Right renal pelvis (tissue), 4 donors: ENCODE data around the gene VLDLR. TPM values are rescaled to one million over a fixed set of nuclear protein-coding genes. Genes with fewer than 3 reads are reported as not detected.
A peak's percentile ranks its signal among the peaks of the same experiment; 100 is the strongest.

Experiments
- DNase-seq, 4 donors: peaks; one replicate each; pipeline ENCODE4 v3.0.0-alpha.2; 2013; ENCODE audit warnings: low read depth in 4 of 4, low spot score in 3 of 4, missing footprints in 1 of 4
- polyA plus RNA-seq, 4 donors: library from polyadenylated mRNA; unstranded; fragments of 120-200 nt; gene quantifications; one replicate each; pipeline ENCODE4 v1.2.1, GENCODE V29; 2013; ENCODE audit not compliant: insufficient read length in 4 of 4

The VLDLR gene
- 10 to 100 TPM; 27.9 to 41.3 (median 34.2) TPM for polyA plus RNA-seq

DNA sequence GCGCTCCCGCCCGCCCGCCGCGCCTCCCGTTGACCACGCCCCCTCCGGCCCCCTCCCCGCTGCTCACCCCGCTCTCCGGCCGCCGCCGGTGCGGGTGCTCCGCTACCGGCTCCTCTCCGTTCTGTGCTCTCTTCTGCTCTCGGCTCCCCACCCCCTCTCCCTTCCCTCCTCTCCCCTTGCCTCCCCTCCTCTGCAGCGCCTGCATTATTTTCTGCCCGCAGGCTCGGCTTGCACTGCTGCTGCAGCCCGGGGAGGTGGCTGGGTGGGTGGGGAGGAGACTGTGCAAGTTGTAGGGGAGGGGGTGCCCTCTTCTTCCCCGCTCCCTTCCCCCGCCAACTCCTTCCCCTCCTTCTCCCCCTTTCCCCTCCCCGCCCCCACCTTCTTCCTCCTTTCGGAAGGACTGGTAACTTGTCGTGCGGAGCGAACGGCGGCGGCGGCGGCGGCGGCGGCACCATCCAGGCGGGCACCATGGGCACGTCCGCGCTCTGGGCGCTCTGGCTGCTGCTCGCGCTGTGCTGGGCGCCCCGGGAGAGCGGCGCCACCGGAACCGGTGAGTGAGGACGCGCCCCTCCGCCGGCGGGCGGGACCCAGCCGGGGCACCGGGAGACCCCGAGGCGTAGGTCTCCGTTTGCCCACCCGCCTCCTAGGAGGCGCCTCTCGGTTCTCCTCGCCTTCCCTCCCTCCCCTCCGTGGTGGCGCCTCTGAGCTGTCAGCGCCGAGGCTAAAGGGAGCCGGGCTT is at the start of gene VLDLR:
Gene VLDLR, plus strand, starts transcription at position 66 of the 739 bp plus-strand sequence. Its CDS starts 403 bp downstream, at position 469.
- DNase-seq, result peak; percentile 33 to 60 (median 46)

DNA sequence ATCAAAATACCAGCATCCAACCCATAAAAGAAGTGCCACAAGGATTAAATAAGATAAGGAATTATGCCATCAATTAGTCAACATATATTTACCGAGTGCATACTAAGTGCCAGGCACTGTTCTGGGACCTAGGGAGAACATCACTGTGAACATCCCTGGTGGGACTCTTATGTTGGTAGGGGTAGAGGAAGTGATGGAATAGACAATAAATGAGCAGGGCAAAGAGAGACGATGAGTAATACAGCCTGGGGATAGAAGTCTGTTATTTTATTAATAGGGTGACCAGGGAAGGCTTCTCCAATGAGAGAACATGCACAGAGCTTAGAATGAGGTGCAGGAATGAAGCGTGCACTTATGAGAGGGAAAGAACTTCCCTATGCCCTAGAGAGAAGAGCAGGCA is 47.4 kb upstream of the VLDLR start:
- no peak for DNase-seq

DNA sequence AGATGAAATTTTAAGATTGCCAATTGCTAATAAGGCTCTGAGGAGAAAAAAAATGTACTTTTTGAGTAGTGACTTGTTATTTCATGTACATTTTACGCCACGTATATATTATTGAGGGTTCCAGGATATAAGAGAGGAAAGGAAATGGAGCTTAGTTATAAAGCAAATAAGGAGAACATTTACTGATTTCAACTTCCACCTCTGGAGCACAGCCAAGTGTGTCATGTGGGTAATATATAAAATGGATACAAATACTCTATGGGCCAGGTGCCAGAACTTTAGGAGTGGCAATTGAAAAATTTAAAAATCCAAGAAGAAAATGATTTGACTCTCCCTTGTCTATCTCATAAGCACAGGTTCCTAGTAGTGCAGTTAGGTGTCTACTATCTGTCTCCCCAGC is 45.0 kb upstream of the VLDLR start:
- DNase-seq, result no peak

DNA sequence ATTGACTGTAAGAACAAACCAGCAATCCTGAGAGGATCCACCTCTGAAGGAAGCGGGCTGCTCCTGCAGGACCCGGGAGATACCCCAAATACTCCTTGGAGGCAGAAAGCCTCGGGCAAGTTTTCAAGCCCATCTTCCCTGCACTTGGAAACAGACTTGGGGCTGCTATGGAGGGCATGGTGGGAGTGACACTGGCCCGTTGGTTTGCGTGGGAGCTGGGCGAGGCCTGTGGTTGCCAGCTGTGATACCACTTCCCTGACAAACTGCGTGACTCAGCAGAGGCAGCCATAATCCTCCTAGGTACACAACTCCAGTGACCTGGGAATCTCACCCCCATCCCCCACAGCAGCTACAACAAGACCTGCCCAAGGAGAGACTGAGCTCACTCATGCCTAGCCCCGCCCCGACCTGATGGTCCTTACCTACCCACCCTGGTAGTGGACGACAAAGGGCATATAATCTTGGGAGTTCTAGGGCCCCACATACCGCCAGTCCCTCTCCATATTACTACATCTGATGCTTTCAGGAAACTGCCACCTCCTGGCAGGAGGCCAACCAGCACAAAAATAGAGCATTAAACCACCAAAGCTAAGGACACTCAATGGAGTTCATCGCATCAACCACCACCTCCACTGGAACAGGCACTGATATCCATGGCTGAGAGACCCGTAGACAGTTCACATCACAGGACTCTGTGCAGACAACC is 38.1 kb upstream of the VLDLR start:
- DNase-seq, result no peak

DNA sequence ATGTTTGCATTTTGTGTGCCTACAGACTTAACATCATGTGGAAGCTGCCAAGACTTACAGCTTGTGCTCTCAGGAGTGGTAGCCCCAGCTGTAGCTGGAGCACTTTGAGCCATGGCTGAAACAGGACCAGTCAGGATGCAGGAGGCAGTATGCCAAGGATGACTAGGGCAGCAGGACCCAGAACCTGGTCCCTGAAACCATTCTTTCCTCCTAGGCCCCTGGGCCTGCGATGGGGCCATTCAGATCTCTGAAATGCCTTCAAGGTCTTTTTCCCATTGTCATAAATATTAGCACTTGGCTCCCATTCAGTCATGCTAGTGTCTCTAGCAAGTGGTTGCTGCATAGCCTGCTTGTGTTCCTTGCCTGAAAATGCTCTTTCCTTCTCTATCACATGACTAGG is 29.6 kb upstream of the VLDLR start:
- DNase-seq, result no peak

DNA sequence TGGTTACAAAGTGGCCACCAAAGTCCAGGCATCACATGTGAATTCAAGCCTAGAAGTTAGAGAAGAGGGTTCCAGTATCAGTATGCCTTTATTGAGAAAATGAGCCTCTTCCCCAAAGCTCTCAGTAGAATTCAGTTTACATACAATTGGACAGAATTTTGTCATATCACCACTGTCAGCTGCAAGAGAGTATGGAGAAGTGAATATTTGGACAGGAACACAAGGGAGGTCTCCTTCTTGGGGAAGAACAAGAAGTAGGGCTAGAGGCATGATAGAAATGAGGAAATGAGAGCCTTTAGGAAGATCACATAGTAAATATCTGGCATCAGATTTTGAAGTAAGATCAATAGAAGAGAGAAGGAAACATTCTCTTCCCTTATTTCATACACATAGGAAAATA is 27.8 kb upstream of the VLDLR start:
- no peak for DNase-seq

DNA sequence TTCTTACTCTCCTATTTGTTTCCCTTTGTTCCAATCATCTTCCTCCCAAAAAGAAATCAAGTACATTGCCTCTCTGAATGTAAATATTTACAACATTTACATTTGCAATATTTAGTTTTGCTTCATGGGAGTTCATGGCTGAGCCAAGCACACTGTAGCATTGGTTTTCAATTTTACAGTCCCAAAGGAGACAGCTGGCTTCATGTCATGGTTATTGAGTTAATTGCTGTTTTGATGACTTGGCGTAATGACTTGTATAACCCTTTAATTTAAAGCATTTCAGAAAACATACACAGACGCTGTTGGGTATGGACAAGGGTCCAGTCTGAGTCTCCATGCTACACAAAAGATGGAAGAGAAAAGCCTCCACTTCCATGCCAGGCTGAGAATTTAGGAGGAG is 25.6 kb upstream of the VLDLR start:
- DNase-seq, result no peak

DNA sequence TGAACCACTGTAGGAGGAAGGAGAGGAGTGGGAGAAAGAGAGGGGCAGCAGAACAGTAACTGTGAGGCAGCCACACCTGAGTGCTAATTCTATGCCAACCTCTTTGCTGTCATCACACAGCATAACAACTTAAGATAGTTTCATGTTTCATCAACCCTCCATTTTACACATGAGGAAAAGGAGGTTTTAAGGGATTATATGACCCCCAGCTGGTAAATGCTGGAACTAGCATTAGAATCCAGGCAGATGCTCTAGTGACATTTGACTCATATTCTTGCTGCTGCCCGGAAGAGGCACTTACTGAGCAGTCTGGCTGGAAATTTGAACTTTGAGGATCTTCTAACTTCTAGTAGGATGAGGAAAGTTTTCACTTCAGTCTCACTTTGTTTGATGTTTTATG is 24.1 kb upstream of the VLDLR start:
- no peak for DNase-seq

DNA sequence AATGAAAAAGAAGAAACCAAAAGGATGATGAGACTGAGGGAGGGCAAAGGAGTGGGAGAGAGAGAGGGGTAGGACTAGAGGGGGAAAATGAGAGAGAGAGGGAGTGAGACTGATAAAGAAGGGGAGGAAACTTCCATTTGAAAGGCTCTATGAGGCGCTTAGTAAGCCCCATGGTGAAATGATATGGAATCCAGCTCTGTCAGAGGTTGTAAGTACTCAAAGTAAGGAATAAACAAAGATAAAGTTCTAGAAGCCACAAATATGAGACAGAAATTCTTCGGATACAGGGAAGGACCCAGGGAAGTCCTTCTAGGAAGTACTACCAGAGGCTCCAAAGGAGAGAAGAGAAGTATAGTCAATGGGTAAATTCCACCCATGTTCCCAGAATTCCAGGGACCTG is 21.7 kb upstream of the VLDLR start:
- no peak for DNase-seq

DNA sequence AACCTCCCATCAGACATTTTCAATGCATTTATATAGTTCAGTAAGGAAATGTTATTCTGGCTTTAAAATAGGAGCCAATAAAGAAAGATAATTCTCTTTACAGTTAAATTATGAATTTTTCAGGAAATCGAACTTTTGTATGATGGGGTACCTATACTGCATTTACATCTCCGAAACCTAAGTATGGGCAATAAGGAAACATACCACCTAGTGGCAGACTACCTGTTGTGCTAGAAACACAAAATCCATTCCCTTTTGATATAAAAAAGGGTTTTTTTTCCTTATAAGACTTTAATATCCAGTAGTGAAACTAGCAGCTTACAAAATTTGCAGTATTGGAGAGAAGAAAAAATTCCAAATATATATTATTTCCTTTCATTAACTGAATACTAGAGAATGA is 21.3 kb upstream of the VLDLR start:
- no peak for DNase-seq

DNA sequence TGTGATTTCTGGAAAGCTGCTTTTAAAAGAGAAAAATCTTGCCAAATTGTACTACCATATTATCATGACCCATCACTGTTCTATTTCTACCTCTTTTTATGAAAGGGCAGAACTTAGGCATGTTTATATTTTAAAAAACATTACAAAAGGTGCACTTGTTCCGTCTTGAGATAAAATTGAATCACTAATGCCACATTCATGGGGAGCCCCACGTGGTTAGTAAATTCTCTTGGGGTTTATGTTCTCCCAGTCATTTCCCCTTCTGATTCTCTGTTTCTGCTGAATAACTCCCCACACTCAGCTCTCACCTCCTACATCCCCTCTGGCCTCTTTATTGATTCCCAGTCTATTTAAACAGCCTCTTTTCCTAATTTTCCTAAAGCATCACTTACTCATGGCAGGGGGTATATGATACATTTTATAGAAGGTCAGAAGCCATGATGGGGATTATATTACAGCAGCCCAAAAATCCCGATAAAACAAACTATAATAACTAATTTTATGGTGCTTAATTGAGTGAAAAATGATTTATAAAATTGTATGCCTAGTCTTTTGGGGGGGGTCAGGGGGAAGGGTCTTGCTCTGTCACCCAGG is 19.7 kb upstream of the VLDLR start:
- no peak for DNase-seq

DNA sequence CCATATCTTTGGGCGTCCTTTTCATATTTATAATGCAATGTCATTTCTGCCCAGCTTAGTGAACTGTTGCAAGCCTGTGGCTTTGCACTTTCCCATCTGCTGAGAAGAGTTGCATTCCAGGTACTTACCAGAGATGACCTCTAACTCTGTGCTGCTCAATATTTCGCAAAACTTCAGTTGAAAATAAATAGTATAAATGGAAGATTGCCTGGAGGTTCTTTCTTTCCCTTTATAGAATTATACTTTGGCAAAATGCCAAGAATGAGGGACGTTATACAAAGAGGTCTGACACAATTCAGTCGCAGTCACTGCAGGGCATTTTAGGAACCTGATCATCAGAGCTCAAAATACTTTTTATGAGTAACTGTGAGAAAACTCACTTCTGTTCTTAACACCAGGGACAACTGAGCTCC is 18.9 kb upstream of the VLDLR start:
- no peak for DNase-seq

DNA sequence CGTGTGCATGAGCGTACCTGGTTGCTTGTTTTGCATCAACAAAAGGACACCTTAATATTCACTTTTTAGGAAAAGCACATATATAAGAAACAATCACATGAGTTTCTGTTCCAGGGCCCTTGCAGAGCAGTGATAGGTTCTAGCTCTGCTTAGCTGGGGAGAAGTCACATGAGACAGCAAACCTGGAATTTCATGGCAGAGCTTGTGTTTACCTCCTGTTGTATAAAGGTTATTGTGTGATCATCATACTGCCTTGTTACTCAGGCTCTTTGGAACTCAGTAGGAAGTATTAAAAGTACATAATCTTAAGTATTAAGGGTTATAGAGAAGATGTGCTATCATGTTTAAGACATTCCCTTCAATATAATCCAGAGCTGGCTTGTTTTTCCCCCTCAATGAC is 18.0 kb upstream of the VLDLR start:
- no peak for DNase-seq

DNA sequence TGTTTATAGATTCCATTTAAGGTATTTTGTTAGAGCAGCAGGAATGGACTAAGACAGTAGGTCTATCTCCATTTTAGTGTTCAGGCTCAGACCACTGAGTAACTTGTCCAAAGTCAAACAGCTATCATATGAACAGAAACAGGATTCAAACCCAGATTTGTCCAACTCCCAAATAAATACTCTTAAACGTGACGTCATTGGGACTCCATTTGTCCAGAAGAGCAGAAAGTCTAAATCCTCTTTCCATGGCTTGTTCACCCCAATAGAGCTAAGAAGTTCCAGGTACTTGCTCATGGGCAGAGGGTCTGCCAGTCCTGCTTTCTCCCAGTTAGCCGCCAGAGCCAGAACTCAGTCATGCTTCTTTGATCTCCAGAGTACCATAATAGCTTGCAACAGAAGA is 16.3 kb upstream of the VLDLR start:
- DNase-seq, result no peak

DNA sequence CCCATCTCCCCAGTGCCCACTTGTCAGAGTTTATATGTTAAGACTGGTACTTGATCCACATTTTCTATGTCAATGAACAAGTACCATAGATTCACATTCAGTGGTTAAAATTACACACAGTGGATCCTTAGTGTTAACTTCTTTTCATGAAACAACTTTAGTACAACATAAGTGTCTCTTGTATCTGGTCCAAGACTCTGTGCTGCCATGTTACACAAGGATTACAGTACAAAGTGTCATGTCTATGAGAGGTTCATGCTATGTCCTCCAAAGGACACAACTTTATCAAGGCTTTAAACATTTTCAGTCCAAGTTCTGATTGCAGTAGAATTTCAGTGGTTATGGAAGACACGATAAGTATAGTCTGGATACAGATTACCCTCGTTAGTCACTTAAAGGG is 13.3 kb upstream of the VLDLR start:
- no peak for DNase-seq

DNA sequence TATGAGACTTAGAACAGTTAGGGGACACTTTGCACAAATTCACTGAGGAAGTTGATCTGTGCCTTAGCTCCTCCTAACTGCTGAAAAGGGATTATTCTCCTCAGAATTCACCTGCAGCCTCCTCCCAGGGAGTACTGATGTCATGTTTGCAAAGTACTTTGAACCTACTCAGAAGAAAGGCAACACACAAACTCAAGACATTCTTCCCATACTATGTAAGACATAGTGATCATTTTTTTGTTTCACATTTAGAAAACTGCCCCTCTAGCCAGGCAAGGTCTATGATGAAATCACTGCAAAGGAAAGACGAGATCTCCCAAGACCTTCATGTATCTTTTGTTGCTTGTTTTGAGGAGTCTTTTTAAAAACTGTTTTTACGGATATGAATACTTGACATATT is 10.6 kb upstream of the VLDLR start:
- DNase-seq, result no peak

DNA sequence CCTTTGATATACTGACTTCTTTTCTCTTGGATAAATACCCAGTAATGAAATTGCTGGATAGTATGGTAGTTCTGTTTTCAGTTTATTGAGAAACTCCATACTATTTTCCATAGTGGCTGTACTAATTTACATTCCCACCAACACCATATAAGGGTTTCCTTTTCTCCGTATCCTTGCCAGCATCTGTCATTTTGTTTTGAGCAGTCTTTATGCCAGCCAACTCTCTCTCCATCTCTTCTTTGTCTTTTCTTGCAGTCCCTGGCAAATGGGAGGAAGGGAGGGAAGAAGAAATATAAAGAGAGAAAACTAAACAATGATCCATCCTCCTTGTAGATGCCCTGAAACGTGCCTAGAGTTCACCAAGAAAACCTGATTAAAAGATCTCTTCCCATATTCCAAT is 9.6 kb upstream of the VLDLR start:
- DNase-seq, result no peak

DNA sequence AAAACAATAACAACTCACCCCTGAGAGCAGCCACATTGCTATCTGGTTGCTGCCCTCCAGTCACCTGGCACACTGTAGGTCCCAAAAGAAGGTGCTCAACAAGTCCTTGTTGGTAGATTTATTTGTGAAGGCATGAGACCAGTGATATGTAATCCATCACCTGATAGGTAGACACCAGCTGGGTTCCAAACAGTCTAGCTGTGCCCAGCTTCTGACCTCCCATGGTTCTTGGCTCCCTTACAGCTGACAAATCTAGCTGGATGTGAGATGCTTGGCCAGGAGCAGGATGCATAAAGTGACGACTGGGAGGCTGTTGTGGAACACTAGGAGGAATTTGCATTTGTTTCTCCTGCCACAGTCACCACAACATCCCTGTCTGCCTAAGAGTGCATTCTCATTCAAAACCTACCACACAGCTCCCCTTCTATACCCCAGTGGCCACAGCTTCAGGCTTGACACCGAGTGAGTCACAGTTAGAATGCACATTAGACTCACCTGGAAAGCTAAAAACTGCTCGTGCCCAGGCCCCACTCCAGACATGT is 7.8 kb upstream of the VLDLR start:
- DNase-seq, result no peak

DNA sequence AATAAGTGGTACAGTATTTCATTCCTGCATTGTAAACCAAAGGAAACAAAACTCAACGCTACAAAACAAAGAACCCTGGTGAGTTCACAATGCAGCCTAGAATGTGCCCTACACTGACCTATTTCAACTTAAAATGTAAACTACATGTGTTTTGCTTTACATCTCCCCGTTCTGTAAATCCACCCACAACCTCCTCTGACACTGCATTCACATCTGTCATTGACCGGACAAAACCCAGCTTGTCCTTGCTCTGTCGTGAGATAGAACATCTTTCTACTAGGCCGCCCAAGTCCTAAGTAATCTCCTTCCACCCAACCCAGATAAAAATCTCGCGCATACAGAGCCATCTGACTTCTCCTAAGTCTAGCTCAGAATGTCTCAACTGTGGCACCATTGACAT is 6.1 kb upstream of the VLDLR start:
- DNase-seq, result peak; percentile 31 to 41 (median 36)

DNA sequence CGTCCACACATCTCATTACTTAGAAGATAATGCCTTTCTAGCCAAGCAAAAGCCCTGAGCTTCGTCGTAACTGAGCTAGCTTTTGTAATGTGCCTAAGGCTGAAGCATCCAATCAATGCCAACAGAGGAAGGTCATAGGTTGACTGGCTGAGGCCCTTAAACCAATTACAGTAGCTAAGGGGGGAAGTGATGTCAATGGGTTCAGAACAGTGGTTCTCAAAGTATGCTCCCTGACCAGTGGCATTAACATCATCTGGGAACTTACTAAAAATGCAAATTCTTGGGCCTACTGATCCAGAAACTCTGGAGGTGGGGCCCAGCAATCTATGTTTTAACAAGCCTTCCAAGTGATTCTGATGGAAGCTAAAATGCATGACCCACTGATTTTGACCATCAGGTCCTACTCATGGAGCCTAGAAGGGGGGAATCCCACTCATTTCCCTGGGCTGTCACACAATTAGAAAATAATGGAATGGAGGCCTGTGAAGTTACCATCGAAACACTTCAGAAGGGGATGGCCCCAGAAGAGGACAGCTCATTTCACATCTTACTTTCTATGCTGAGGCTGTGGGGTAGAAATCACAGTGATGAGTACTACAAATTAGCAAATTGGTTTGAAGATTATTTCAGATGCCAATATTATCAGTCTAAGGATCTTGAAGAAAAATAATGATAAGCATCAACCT is 4.8 kb upstream of the VLDLR start:
- no peak for DNase-seq

DNA sequence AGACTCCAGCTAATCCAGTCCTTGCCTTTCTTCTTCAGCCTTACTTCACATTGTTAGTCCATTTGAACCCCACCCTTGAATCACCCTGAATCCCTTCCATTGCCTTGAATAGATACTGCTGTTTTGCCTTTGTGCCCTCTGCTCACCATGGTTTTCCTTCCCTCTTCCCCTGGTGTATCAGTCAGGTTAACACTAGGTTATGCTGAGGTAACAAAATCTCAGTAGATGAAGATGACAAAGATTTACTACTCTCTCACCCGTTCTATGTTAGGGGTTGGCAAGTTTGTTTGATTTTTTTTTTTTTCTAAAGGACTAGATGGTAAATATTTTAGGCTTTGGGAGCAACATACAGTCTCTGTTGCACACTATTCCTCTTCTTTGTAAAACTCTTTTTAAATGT is 3.3 kb upstream of the VLDLR start:
- DNase-seq, result no peak
